ENCODE data around the gene CNTN4. TPM values are rescaled to one million over a fixed set of nuclear protein-coding genes. Genes with fewer than 3 reads are reported as not detected.

CNTN4 gene
- total RNA-seq, 1 donor from 2014 or later, result 48.3 TPM

DNA sequence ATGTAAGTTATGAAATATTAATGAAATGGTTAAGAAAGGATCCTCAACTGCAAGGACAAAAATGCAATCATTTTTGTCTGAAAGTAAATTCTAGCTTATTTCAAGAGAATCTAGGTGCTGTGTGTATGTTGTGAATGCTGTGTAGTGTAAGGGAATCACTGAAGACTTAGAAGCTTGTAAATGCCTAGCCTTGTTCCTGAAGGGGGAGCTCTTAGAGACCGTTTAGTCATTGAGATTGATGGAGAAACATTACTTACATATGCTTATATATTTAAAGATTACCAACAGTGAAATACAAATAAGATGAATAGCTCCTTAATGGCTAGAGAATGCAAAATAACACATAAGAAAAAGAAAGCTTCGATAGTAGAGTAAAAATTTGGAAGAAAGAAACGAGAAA, 67.9 kb downstream of the CNTN4 start:
- H3K27ac Mint-ChIP-seq (ENCODE audit: unreplicated experiment), result no peak overlapping the region
- no peaks in the 10 kb centered on the region for H3K36me3 Mint-ChIP-seq (ENCODE audit: unreplicated experiment)
- TF ChIP-seq, protein P1, sequence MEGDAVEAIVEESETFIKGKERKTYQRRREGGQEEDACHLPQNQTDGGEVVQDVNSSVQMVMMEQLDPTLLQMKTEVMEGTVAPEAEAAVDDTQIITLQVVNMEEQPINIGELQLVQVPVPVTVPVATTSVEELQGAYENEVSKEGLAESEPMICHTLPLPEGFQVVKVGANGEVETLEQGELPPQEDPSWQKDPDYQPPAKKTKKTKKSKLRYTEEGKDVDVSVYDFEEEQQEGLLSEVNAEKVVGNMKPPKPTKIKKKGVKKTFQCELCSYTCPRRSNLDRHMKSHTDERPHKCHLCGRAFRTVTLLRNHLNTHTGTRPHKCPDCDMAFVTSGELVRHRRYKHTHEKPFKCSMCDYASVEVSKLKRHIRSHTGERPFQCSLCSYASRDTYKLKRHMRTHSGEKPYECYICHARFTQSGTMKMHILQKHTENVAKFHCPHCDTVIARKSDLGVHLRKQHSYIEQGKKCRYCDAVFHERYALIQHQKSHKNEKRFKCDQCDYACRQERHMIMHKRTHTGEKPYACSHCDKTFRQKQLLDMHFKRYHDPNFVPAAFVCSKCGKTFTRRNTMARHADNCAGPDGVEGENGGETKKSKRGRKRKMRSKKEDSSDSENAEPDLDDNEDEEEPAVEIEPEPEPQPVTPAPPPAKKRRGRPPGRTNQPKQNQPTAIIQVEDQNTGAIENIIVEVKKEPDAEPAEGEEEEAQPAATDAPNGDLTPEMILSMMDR (IDR thresholded peaks at IDR 0.05), result peak; percentile 20
- H3K27me3 Mint-ChIP-seq (ENCODE audit: unreplicated experiment), result no peaks in the 10 kb centered on the region
- H3K4me1 Mint-ChIP-seq (ENCODE audit: unreplicated experiment), result no peaks in the 10 kb centered on the region
- H3K4me3 Mint-ChIP-seq (ENCODE audit: unreplicated experiment), result no peak overlapping the region
- peaks cover 19% of the 10 kb centered on the region for H3K9me3 Mint-ChIP-seq (ENCODE audit: unreplicated experiment)
- DNase-seq (ENCODE audit: extremely low spot score, unreplicated experiment), result no peak

GRCh38 chr3:2172561-2173171, 74.0 kb downstream of the CNTN4 start:
- no peak overlapping the region for H3K4me3 Mint-ChIP-seq (ENCODE audit: unreplicated experiment)
- H3K9me3 Mint-ChIP-seq (ENCODE audit: unreplicated experiment), result peaks cover 20% of the 10 kb centered on the region
- no peaks in the 10 kb centered on the region for H3K4me1 Mint-ChIP-seq (ENCODE audit: unreplicated experiment)
- no peak for DNase-seq (ENCODE audit: extremely low spot score, unreplicated experiment)
- TF ChIP-seq, protein P1 (IDR thresholded peaks at IDR 0.05), result no peak
- no peaks in the 10 kb centered on the region for H3K36me3 Mint-ChIP-seq (ENCODE audit: unreplicated experiment)
- no peaks in the 10 kb centered on the region for H3K27me3 Mint-ChIP-seq (ENCODE audit: unreplicated experiment)
- no peak overlapping the region for H3K27ac Mint-ChIP-seq (ENCODE audit: unreplicated experiment)

- Mint-ChIP-seq H3K4me1 (ENCODE audit: unreplicated experiment) (no peaks in the 10 kb centered on the region), H3K27ac (ENCODE audit: unreplicated experiment) (no peak overlapping the region)
- TF ChIP-seq, protein P1 (IDR thresholded peaks at IDR 0.05), result no peak
These were observed 82.0 kb downstream of the CNTN4 start for GRCh38 chr3:2180634-2181033.

DNA sequence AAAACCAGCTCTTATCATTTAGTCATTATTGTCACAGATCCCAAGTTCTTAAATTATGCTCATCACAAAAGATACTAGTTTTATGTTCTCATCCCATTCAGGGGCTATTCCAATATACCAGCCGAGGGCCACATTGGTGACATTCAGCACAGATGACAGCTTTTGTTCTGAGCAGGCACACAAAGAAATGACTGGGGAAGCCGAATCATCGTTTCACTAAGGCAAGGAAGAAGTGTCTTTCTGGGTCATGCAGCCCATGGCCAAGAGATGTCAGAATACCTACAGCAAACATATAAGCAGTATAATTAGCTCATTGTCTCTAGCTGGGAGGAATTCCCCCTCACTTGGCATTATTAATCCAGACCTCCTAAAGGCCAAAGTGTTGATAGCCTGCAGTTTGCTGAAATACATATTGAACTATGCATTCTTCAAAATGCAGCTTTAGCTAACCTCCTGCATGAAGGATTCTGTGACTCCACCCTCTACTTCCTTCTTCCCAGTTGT, 100.2 kb downstream of the CNTN4 start:
- H3K4me1 Mint-ChIP-seq (ENCODE audit: unreplicated experiment), result no peaks in the 10 kb centered on the region
- no peak for DNase-seq (ENCODE audit: extremely low spot score, unreplicated experiment)
- H3K36me3 Mint-ChIP-seq (ENCODE audit: unreplicated experiment), result peaks cover 2% of the 10 kb centered on the region
- TF ChIP-seq, protein P1 (IDR thresholded peaks at IDR 0.05), result no peak
- no peaks in the 10 kb centered on the region for H3K27me3 Mint-ChIP-seq (ENCODE audit: unreplicated experiment)
- H3K4me3 Mint-ChIP-seq (ENCODE audit: unreplicated experiment), result no peak overlapping the region
- H3K27ac Mint-ChIP-seq (ENCODE audit: unreplicated experiment), result no peak overlapping the region
- H3K9me3 Mint-ChIP-seq (ENCODE audit: unreplicated experiment), result peaks cover 4% of the 10 kb centered on the region

More at GRCh38 chr3:2180634-2181033, 82.0 kb downstream of the CNTN4 start:
- Mint-ChIP-seq H3K9me3 (ENCODE audit: unreplicated experiment) (peaks cover 6% of the 10 kb centered on the region), H3K27me3 (ENCODE audit: unreplicated experiment) (no peaks in the 10 kb centered on the region), H3K4me3 (ENCODE audit: unreplicated experiment) (no peak overlapping the region), H3K36me3 (ENCODE audit: unreplicated experiment) (no peaks in the 10 kb centered on the region)
- DNase-seq (ENCODE audit: extremely low spot score, unreplicated experiment), result no peak

DNA sequence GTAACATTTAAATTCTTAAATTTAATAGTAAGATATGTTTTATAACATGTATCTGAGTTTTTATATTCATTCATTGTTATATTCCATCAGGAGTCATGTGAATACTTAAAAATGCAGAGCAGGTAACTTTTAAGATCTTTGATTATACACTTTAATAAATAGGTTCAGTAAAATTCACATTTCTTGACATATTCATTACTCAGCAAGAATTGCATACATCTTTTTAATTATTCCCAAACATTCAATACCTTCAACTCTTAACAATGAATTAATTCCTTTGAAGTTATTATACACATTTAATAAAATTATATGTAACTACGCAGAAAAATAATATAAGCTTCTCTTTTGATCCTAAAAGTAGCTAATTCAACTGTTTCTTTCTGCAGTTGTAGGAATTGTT, 105.4 kb downstream of the CNTN4 start:
- Mint-ChIP-seq H3K4me3 (ENCODE audit: unreplicated experiment) (no peak overlapping the region), H3K4me1 (ENCODE audit: unreplicated experiment) (no peaks in the 10 kb centered on the region), H3K36me3 (ENCODE audit: unreplicated experiment) (no peaks in the 10 kb centered on the region), H3K9me3 (ENCODE audit: unreplicated experiment) (peaks cover 5% of the 10 kb centered on the region), H3K27me3 (ENCODE audit: unreplicated experiment) (no peaks in the 10 kb centered on the region), H3K27ac (ENCODE audit: unreplicated experiment) (no peak overlapping the region)
- TF ChIP-seq, protein P1 (IDR thresholded peaks at IDR 0.05), result no peak
- no peak for DNase-seq (ENCODE audit: extremely low spot score, unreplicated experiment)

All from osteocyte (in vitro differentiated cells).